Activated gamma-delta T cell treated with Interleukin-2 at 50 U/mL for 16 hours (primary cell): ENCODE measurements around the gene CRHBP.
"Not testable (repeated sequence)": the region's sequence is repeated elsewhere in the genome, so short reads cannot be mapped to it uniquely, and the experiment has no call there.

Experiments
- DNase-seq: peaks from one replicate; pipeline ENCODE4 v3.0.0-alpha.2; 2020

Gene CRHBP

GRCh38 chr5:76952795-76953536 lies at the start of gene CRHBP:
TSS of gene CRHBP (plus strand) at chr5:76953045. CDS start at chr5:76953135, 90 bp downstream.
- no peak for DNase-seq

GRCh38 chr5:76908166-76908565 lies 44.7 kb upstream of the CRHBP start:
- no peak for DNase-seq

- not testable (repeated sequence) for DNase-seq
Observed at GRCh38 chr5:76910344-76910933, 42.4 kb upstream of the CRHBP start.

- DNase-seq = not testable (repeated sequence)
Observed at GRCh38 chr5:76914671-76915070, 38.2 kb upstream of the CRHBP start.

DNA sequence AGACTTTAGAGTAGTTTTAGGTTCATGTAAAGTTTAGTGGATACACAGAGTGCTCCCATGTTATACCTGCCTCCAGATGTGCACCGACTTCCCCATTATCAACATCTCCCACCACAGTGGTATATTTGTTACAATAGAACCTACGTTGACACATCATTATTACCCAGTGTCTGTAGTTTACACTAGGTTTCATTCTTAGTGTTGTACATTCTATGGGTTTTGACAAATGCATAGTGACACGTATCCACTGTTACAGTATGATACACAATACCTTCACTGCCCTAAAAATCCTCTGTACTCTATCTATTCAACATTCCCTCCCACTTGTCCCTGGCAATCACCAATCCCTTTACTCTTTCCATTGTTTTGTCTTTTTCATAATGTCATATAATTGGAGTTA lies 34.3 kb upstream of the CRHBP start:
- no peak for DNase-seq

DNA sequence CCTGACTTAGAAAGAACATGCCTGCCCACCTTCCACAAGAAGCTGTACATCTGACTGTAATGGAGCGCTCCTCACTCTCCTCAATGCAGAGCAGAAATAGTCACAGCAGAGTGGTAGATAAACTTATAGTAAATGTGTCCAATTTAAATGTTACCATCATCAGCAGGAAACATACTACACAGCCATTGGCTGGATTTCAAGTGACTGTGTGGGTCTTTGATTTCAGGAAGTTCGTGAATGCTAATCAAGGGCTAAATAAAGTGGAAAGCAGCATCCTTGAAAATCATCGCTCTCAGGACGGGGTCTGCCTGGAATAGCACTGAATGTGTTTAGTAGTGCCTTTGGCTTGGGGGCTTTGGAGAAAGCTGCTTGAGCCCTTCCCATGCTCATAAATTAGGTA lies 32.4 kb upstream of the CRHBP start:
- DNase-seq = no peak

- no peak for DNase-seq
Observed at GRCh38 chr5:76926329-76927105, 26.3 kb upstream of the CRHBP start.

DNA sequence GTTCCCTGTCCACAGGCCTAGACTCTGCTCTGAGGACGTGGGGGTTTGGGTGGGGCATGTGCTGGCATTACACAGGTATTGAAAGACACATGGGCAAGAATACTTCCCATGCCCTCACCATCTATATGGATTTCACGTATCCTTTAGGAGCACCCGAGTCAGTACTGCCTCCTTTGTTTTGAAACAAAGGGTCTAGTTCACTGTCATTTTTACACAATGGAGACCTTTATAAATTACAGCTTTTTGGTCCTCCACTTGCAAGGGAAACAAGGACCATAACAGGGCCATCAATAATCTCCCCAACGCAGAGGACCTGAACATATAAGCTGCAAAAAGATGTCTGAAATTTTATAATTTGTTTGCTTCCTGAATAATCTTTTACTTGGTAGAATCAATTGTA lies 24.9 kb upstream of the CRHBP start:
- no peak for DNase-seq

GRCh38 chr5:76930083-76930482 lies 22.8 kb upstream of the CRHBP start:
- DNase-seq = no peak

DNA sequence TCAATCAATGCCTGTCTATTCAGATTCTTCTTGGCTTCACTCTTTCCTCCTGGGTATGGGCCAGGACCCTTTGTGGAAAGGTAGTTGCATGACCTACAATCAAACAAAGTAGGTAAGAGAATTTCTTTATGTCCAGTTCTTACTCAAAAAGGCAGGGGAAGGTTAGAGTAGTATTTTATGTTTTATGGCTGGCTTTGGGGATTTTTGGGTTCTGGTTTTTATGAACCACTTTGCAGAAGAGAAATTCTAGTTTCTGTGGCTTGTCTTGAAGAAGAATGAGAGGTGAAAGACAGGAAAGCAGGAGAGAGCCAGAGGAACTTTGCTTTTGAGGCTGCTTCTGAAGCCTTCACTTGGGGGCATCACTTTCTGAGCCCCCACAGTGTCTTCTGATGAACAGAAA lies 14.7 kb upstream of the CRHBP start:
- DNase-seq = no peak

GRCh38 chr5:76941000-76941399 lies 11.8 kb upstream of the CRHBP start:
- no peak for DNase-seq

- no peak for DNase-seq
Observed at GRCh38 chr5:76941442-76941841, 11.4 kb upstream of the CRHBP start.

- no peak for DNase-seq
Observed at GRCh38 chr5:76942581-76942980, 10.3 kb upstream of the CRHBP start.

DNA sequence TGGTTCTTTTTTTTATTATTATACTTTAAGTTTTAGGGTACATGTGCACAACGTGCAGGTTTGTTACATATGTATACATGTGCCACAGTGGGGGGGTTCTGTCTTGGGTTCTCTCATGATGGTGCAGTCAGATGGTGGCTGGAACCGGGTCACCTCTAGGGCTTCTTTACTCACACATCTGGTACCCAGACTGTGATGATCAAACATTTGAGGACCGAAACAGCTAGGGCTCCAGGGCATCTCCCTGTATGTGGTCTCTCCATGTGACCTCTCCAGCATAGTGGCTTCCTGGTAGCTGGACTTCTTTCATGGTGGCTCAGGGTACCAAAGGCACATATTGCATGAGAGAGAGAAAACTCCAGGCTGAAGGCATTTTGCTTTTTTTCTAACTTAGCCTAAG lies 9.8 kb upstream of the CRHBP start:
- DNase-seq = no peak

DNA sequence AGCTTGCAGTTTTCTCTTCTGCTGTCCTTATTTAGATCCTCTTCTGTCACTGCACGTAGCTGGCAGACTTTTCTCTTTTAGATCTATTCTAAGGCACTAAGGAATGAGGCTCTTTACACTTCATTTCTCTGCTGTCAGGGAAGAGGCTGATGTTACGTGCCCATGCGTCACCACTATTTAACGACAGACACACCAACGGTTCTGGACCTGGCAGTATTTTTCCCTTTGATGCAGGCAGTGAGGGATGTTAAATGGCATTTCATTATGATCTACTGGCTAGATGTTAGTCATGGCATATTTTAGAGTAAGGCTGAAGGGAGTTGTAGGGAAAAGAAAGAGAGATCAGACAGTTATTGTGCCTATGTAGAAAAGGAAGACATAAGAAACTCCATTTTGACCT lies 8.2 kb upstream of the CRHBP start:
- DNase-seq = no peak

DNA sequence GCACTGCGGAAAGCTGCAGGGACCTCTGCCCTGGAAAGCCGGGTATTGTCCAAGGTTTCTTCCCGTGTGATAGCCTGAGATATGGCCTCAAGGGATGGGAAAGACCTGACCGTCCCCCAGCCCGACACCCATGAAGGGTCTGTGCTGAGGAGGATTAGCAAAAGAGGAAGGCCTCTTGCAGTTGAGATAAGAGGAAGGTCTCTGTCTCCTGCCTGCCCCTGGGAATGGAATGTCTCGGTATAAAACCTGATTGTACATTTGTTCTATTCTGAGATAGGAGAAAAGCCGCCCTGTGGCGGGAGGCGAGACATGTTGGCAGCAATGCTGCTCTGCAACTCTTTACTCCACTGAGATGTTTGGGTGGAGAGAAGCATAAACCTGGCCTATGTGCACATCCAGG lies 7.6 kb upstream of the CRHBP start:
- DNase-seq = not testable (repeated sequence)

DNA sequence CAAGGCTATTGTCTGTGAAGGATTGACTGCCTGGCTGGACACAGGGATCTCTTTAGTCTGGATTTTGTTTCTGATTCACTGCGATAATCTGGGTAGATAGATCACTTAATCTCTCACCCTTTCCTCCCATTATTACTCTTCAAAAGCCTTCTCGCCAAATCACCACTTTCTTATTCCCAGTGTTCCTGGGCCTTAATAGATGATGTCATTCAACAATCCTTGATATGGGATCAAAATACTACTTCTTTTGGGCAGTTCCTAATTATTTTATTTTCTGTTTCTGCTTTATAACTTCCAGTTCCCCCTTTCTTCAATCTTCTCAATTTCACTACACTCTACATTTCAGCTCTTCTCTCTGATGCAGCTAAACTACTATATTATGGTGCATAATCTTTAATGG lies 6.8 kb upstream of the CRHBP start:
- no peak for DNase-seq

GRCh38 chr5:76947082-76947503 lies 5.8 kb upstream of the CRHBP start:
- no peak for DNase-seq

DNA sequence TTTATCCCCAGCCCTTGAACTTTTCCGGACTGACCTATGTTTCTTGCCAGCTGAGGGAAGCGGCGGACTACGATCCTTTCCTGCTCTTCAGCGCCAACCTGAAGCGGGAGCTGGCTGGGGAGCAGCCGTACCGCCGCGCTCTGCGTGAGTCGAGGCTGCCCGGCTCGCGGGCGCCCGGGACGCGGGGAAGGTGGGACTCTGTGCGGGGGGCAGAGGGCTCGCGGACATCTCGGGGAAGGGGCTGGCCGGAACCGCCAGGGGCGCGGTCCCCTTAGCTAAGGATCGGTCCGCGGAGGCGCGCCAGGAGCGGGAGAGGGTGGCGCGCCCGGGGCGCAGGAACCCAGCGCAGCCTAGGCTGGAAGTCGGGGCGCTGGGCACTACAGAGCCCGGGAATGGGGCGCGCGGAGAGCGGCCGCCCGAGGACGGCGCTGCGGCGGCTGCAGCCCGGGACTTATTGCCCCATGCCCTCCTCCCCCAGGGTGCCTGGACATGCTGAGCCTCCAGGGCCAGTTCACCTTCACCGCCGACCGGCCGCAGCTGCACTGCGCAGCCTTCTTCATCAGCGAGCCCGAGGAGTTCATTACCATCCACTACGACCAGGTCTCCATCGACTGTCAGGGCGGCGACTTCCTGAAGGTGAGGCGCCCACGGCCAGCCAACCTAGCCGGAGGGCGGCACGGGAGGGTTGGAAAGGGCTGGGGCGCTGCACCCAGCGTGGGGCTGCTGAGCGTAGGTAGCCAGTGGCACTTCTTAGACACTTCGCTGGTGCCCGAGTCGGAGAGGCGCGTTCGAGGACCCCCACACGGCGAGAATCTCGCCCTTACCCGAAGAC lies 922 bp downstream of the CRHBP start:
- no peak for DNase-seq

- no peak for DNase-seq
Observed at GRCh38 chr5:76954383-76954763, 1.5 kb downstream of the CRHBP start.

DNA sequence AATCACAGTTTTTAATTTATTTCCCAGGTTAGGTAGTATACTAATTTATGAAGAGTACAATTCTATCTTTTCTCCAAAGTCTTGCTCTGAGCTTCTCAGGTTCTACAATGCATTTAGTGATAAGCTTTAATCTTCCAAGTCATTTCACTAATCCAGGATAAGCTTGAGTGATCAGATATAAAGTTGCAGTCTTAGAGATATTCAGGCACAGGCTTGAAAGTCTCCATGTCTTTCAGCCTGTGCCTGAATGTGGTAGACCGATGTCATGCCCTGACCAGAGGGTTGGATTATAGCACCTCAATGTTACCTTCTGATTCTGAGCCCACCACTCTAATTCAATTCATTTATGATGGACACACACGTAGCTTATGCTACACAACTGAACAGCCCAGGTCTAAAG lies 3.2 kb downstream of the CRHBP start:
- no peak for DNase-seq

GRCh38 chr5:76958991-76959767 lies 6.3 kb downstream of the CRHBP start:
- DNase-seq = no peak
